ENCODE data around the gene LRRC25. TPM values are rescaled to one million over a fixed set of nuclear protein-coding genes. Genes with fewer than 3 reads are reported as not detected.

LRRC25 gene
- total RNA-seq, 1 donor from 2014 or later: not detected

GRCh38 chr19:18418029-18418482 is 20.6 kb upstream of the LRRC25 start:
- no peak for TF ChIP-seq CTCF (IDR thresholded peaks at IDR 0.05; ENCODE audit: insufficient read depth, low read length, severe bottlenecking)
- H3K4me3 ChIP-seq (ENCODE audit: low read depth, low read length): peak overlapping the region; percentile 30
- no peaks in the 10 kb centered on the region for H3K27me3 ChIP-seq (ENCODE audit: control insufficient read depth, insufficient read depth, low read length)
- FAIRE-seq: no peak
- H3K36me3 ChIP-seq (ENCODE audit: control insufficient read depth, insufficient read depth, low read length): no peaks in the 10 kb centered on the region
- DNase-seq (ENCODE audit: low read depth): no peak

GRCh38 chr19:18417250-18418028 is 20.0 kb upstream of the LRRC25 start:
- DNase-seq (ENCODE audit: low read depth) (no peak), FAIRE-seq (no peak)
- Histone ChIP-seq H3K27me3 (ENCODE audit: control insufficient read depth, insufficient read depth, low read length) (no peaks in the 10 kb centered on the region), H3K4me3 (ENCODE audit: low read depth, low read length) (peak overlapping the region; percentile 30), H3K36me3 (ENCODE audit: control insufficient read depth, insufficient read depth, low read length) (no peaks in the 10 kb centered on the region)
- no peak for TF ChIP-seq CTCF (IDR thresholded peaks at IDR 0.05; ENCODE audit: insufficient read depth, low read length, severe bottlenecking)

GRCh38 chr19:18416778-18417249 is 19.4 kb upstream of the LRRC25 start:
- no peak for TF ChIP-seq CTCF (IDR thresholded peaks at IDR 0.05; ENCODE audit: insufficient read depth, low read length, severe bottlenecking)
- FAIRE-seq: no peak
- Histone ChIP-seq H3K36me3 (ENCODE audit: control insufficient read depth, insufficient read depth, low read length) (no peaks in the 10 kb centered on the region), H3K4me3 (ENCODE audit: low read depth, low read length) (peak overlapping the region; percentile 30), H3K27me3 (ENCODE audit: control insufficient read depth, insufficient read depth, low read length) (no peaks in the 10 kb centered on the region)
- no peak for DNase-seq (ENCODE audit: low read depth)

GRCh38 chr19:18415178-18415867 is 17.9 kb upstream of the LRRC25 start:
- TF ChIP-seq CTCF (IDR thresholded peaks at IDR 0.05; ENCODE audit: insufficient read depth, low read length, severe bottlenecking): no peak
- H3K36me3 ChIP-seq (ENCODE audit: control insufficient read depth, insufficient read depth, low read length): no peaks in the 10 kb centered on the region
- H3K27me3 ChIP-seq (ENCODE audit: control insufficient read depth, insufficient read depth, low read length): no peaks in the 10 kb centered on the region
- no peak for FAIRE-seq
- DNase-seq (ENCODE audit: low read depth): no peak
- no peak overlapping the region for H3K4me3 ChIP-seq (ENCODE audit: low read depth, low read length)

GRCh38 chr19:18414504-18415177 is 17.2 kb upstream of the LRRC25 start:
- TF ChIP-seq CTCF (IDR thresholded peaks at IDR 0.05; ENCODE audit: insufficient read depth, low read length, severe bottlenecking): no peak
- Histone ChIP-seq H3K4me3 (ENCODE audit: low read depth, low read length) (no peak overlapping the region), H3K36me3 (ENCODE audit: control insufficient read depth, insufficient read depth, low read length) (no peaks in the 10 kb centered on the region), H3K27me3 (ENCODE audit: control insufficient read depth, insufficient read depth, low read length) (no peaks in the 10 kb centered on the region)
- FAIRE-seq: no peak
- DNase-seq (ENCODE audit: low read depth): no peak

Data from bronchial epithelial cell (primary cell).